Caco-2 (cell line): ENCODE results near the gene CALCOCO2. TPM values are rescaled to one million over a fixed set of nuclear protein-coding genes. Genes with fewer than 3 reads are reported as not detected.
A peak's percentile ranks its signal among the peaks of the same experiment; 100 is the strongest.

Source experiments
- BruUV-seq: library from RNA; stranded (reverse); fragments of 400-500 nt; replicated peaks from 2 replicates; lab custom pipeline; 2021; lab: Mats Ljungman, UMichigan
- CTCF ChIA-PET: fragments of 300-600 bp; sonication (Branson Sonifier 250); formaldehyde crosslinking; loops from one replicate; lab custom pipeline; 2022; ENCODE audit warnings: antibody characterized with exemption; lab: Charles Lee
- POLR2A ChIA-PET: fragments of 300-600 bp; sonication (Branson Sonifier 250); formaldehyde crosslinking; loops from one replicate; lab custom pipeline; 2022; ENCODE audit warnings: antibody characterized with exemption; lab: Charles Lee
- DNase-seq, 2 experiments: peaks; one replicate each; pipeline versions ENCODE4 v3.0.0 to v3.0.0-alpha.2; 2020 to 2022
- H3K27me3 ChIP-seq: replicated peaks from 2 replicates; pipeline ENCODE4 v1.6.0; 2011; ENCODE audit warnings: low read length; ENCODE audit not compliant: control insufficient read depth, insufficient read depth
- H3K36me3 ChIP-seq: 2 replicates; pipeline ENCODE4 v1.5.1; 2011; ENCODE audit warnings: low read length; ENCODE audit not compliant: control insufficient read depth, insufficient read depth
- H3K4me1 ChIP-seq: fragments of 250-450 bp; sonication (Bioruptor Pico); 2 replicates; pipeline ENCODE4 v1.5.1; 2020; ENCODE audit warnings: mild to moderate bottlenecking
- H3K4me3 ChIP-seq: 2 replicates; pipeline ENCODE4 v1.5.1; 2011; ENCODE audit warnings: low read depth, mild to moderate bottlenecking, control low read depth, low read length
- H3K9me3 ChIP-seq: fragments of 250-450 bp; sonication (Bioruptor Pico); 2 replicates; pipeline ENCODE4 v1.5.1; 2020; ENCODE audit warnings: mild to moderate bottlenecking, moderate library complexity
- H3K27ac Mint-ChIP-seq: one replicate; pipeline ENCODE4 v1.8.0; 2022; ENCODE audit warnings: mixed read lengths; ENCODE audit not compliant: unreplicated experiment
- H3K27me3 Mint-ChIP-seq: one replicate; pipeline ENCODE4 v1.8.0; 2022; ENCODE audit warnings: mixed read lengths; ENCODE audit not compliant: insufficient read depth, unreplicated experiment
- H3K36me3 Mint-ChIP-seq: one replicate; pipeline ENCODE4 v1.8.0; 2022; ENCODE audit warnings: mild to moderate bottlenecking, mixed read lengths; ENCODE audit not compliant: insufficient read depth, unreplicated experiment
- H3K4me1 Mint-ChIP-seq: one replicate; pipeline ENCODE4 v1.8.0; 2022; ENCODE audit warnings: low read depth, mixed read lengths; ENCODE audit not compliant: unreplicated experiment
- H3K4me3 Mint-ChIP-seq: one replicate; pipeline ENCODE4 v1.8.0; 2022; ENCODE audit warnings: mild to moderate bottlenecking, moderate library complexity, mixed read lengths; ENCODE audit not compliant: unreplicated experiment
- H3K9me3 Mint-ChIP-seq: one replicate; pipeline ENCODE4 v1.8.0; 2022; ENCODE audit warnings: mixed read lengths; ENCODE audit not compliant: unreplicated experiment
- intact Hi-C: fragments of 100-400 bp; cut with micrococcal nuclease; formaldehyde crosslinking; loops from one replicate; pipeline ENCODE4 v1.10.0; 2022; ENCODE audit not compliant: unreplicated experiment
- total RNA-seq: library from RNA; stranded (reverse); gene quantifications from 2 replicates; pipeline ENCODE4 v1.2.3, GENCODE V29; 2022
- TF ChIP-seq, protein P1 (sequence below), 2 experiments: fragments of 200-600 bp in 1 of 2; IDR thresholded peaks; 1 replicate in 1 of 2; 2 replicates in 1 of 2; pipeline versions ENCODE4 v1.5.1 to v1.8.0; 2011 to 2022; ENCODE audit warnings: antibody characterized with exemption in 1 of 2, control low read depth in 1 of 2, inconsistent platforms in 1 of 2, low read depth in 1 of 2, low read length in 1 of 2, mild to moderate bottlenecking in 1 of 2, moderate library complexity in 1 of 2; ENCODE audit not compliant: insufficient read depth in 1 of 2, severe bottlenecking in 1 of 2, unreplicated experiment in 1 of 2

The CALCOCO2 gene
- total RNA-seq, 1 experiment from 2014 or later, result 233 TPM

GRCh38 chr17:48850792-48851323 is 20.0 kb downstream of the CALCOCO2 start:
- POLR2A ChIA-PET, result interaction anchor here (1.7 kb wide), 1 partner anchor 42 kb away, joined by 8 read pairs; the partner anchor contains the start of gene ATP5MC1
- Histone ChIP-seq H3K9me3 (no peaks in the 10 kb centered on the region), H3K27me3 (no peaks in the 10 kb centered on the region), H3K4me3 (no peak overlapping the region), H3K4me1 (peaks cover 18% of the 10 kb centered on the region), H3K36me3 (peaks cover 9% of the 10 kb centered on the region; the same call in 1 of the 2 replicates)
- TF ChIP-seq, protein P1, sequence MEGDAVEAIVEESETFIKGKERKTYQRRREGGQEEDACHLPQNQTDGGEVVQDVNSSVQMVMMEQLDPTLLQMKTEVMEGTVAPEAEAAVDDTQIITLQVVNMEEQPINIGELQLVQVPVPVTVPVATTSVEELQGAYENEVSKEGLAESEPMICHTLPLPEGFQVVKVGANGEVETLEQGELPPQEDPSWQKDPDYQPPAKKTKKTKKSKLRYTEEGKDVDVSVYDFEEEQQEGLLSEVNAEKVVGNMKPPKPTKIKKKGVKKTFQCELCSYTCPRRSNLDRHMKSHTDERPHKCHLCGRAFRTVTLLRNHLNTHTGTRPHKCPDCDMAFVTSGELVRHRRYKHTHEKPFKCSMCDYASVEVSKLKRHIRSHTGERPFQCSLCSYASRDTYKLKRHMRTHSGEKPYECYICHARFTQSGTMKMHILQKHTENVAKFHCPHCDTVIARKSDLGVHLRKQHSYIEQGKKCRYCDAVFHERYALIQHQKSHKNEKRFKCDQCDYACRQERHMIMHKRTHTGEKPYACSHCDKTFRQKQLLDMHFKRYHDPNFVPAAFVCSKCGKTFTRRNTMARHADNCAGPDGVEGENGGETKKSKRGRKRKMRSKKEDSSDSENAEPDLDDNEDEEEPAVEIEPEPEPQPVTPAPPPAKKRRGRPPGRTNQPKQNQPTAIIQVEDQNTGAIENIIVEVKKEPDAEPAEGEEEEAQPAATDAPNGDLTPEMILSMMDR (IDR thresholded peaks at IDR 0.05; ENCODE audit: insufficient read depth in 1 of 2, low read depth in 1 of 2, low read length in 1 of 2, severe bottlenecking in 1 of 2, unreplicated experiment in 1 of 2), result no peak
- BruUV-seq, result no TSS peak
- H3K27ac Mint-ChIP-seq, result no peak overlapping the region
- H3K9me3 Mint-ChIP-seq, result no peaks in the 10 kb centered on the region
- no peak for DNase-seq
- peaks cover 10% of the 10 kb centered on the region for H3K4me1 Mint-ChIP-seq
- intact Hi-C loops, result no loop called here
- H3K36me3 Mint-ChIP-seq, result peaks cover 87% of the 10 kb centered on the region
- CTCF ChIA-PET, result interaction anchor here (0.6 to 3.5 kb wide), 4 partner anchors 18 to 34 kb away, joined by 4 to 16 read pairs (median 8); partner anchors contain the start of gene TTLL6
- H3K4me3 Mint-ChIP-seq, result no peak overlapping the region
- no peaks in the 10 kb centered on the region for H3K27me3 Mint-ChIP-seq

DNA sequence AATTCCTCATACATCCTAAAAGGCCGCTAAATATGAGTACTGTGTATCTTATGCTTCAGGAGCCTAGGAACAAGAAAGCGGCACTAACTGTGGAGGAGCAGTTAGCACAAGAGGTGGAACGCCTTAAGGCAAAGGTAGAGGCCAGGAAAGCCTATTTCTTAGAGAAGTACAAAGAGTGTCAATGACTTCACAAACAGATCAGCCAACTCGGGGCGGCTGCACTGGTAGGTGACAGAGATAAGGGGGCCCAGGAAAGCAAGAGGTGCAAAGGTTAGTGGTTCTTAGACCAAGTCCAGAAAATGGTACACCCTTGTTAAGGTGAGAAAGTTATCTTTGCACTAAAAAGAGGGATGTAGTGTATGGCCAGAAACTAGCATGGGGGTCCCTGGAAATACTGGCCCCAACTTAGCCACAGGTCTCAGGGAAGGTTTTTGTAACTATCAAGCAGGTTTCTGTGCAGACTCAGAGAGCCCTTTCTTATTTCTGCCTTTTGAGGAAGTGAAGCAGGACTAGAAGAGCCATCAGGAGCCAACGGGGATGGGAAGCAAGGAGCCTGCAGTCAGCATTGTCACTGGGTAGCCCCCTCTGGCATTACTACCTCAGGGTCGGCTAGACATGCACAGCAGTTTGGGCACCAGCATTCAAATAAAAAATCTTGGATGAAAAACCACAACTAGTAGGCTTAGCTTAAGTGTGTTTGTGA is 24.1 kb downstream of the CALCOCO2 start:
- no peak overlapping the region for H3K4me3 Mint-ChIP-seq
- Histone ChIP-seq H3K36me3 (peaks cover 7% of the 10 kb centered on the region; the same call in 1 of the 2 replicates), H3K27me3 (no peaks in the 10 kb centered on the region), H3K4me1 (peaks cover 18% of the 10 kb centered on the region), H3K4me3 (no peak overlapping the region), H3K9me3 (no peaks in the 10 kb centered on the region)
- POLR2A ChIA-PET, result interaction anchor here (0.5 kb wide), 1 partner anchor 19 kb away, joined by 5 read pairs; no protein-coding TSS in a partner anchor
- H3K36me3 Mint-ChIP-seq, result peaks cover 79% of the 10 kb centered on the region
- no peaks in the 10 kb centered on the region for H3K9me3 Mint-ChIP-seq
- DNase-seq, result peak; percentile 55 to 80
- CTCF ChIA-PET, result interaction anchor here (0.6 to 1.6 kb wide), 3 partner anchors 11 to 433 kb away, joined by 3 to 4 read pairs (median 3); no protein-coding TSS in a partner anchor
- intact Hi-C loops, result loop anchor here (1.0 to 2.0 kb wide), 2 partner anchors 16 to 23 kb away; no protein-coding TSS in a partner anchor
- no peaks in the 10 kb centered on the region for H3K27me3 Mint-ChIP-seq
- no TSS peak for BruUV-seq
- TF ChIP-seq, protein P1 (IDR thresholded peaks at IDR 0.05; ENCODE audit: insufficient read depth in 1 of 2, low read depth in 1 of 2, low read length in 1 of 2, severe bottlenecking in 1 of 2, unreplicated experiment in 1 of 2), result no peak
- H3K27ac Mint-ChIP-seq, result no peak overlapping the region
- H3K4me1 Mint-ChIP-seq, result peaks cover 10% of the 10 kb centered on the region

- H3K27me3 Mint-ChIP-seq, result no peaks in the 10 kb centered on the region
- intact Hi-C loops, result no loop called here
- Histone ChIP-seq H3K27me3 (no peaks in the 10 kb centered on the region), H3K36me3 (peaks cover 10% of the 10 kb centered on the region; the same call in 1 of the 2 replicates), H3K4me1 (peaks cover 18% of the 10 kb centered on the region), H3K9me3 (no peaks in the 10 kb centered on the region), H3K4me3 (no peak overlapping the region)
- H3K4me3 Mint-ChIP-seq, result no peak overlapping the region
- BruUV-seq, result no TSS peak
- POLR2A ChIA-PET, result no interaction called here
- H3K9me3 Mint-ChIP-seq, result no peaks in the 10 kb centered on the region
- no peak overlapping the region for H3K27ac Mint-ChIP-seq
- TF ChIP-seq, protein P1 (IDR thresholded peaks at IDR 0.05; ENCODE audit: insufficient read depth in 1 of 2, low read depth in 1 of 2, low read length in 1 of 2, severe bottlenecking in 1 of 2, unreplicated experiment in 1 of 2), result no peak
- peaks cover 80% of the 10 kb centered on the region for H3K36me3 Mint-ChIP-seq
- DNase-seq, result no peak
- CTCF ChIA-PET, result interaction anchor here (1.1 kb wide), 1 partner anchor 15 kb away, joined by 3 read pairs; no protein-coding TSS in a partner anchor
- H3K4me1 Mint-ChIP-seq, result peaks cover 10% of the 10 kb centered on the region
Observed at GRCh38 chr17:48856122-48856821, 25.4 kb downstream of the CALCOCO2 start.
